NCI-H524 treated with DMSO at 0.1 percent for 48 hours (cell line): Measurements from ENCODE around the gene PLXNA2.

Source experiments
- DNase-seq: peaks from one replicate; lab custom pipeline; 2025; lab: John Stamatoyannopoulos, UW

The PLXNA2 gene

DNA sequence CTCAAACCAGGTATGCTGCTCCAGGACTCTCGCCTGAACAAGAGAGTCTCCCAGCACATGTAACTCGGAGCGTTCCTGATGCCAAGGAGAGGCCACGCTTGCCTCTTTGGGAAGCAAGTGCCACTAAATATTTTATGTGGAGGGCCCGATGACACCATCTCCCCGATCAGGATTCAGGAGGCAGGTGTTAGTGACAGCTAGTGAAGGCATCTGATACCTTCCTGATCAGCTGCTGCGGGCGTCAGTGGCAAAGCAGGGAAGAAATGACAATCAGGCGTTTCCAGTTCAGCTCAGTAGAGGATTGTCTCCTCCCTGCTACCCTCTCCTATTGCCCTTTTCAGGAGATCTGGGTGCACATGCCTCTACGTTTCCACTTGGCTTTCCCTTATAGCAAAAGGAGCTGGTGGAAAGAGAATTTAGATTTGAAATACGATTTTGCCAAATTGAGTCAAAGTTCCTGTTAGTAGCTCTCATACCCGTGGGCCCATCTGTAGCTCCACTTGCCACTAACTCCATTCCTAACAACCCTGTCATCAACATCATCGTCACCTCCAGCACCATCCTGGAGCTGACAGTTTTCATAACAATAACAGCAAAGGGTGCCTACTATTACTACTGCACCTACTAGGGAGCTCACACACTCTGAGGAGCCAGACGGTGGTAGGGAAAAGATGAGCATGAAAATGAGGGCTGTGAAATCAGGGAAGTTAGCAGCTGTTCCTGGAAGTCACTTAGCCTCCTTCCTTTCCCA lies 21.6 kb downstream of the PLXNA2 start:
- DNase-seq: no peak

DNA sequence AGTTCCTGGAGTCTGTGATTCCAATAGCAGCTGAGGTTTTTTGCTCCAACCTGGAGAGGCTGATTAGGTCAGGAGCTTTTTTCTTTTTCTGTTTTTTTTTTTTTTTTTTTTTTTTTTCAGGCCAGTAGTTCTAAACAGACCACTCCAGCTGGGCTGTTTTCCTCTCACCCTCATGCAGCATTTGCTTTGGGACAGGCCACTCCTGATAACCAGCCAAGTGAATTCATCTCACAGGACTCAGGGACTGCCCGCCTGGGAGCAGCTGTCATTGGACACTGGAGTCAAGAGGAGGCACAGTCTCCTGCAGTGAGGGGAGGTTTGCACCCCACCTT lies 22.9 kb downstream of the PLXNA2 start:
- DNase-seq: no peak

DNA sequence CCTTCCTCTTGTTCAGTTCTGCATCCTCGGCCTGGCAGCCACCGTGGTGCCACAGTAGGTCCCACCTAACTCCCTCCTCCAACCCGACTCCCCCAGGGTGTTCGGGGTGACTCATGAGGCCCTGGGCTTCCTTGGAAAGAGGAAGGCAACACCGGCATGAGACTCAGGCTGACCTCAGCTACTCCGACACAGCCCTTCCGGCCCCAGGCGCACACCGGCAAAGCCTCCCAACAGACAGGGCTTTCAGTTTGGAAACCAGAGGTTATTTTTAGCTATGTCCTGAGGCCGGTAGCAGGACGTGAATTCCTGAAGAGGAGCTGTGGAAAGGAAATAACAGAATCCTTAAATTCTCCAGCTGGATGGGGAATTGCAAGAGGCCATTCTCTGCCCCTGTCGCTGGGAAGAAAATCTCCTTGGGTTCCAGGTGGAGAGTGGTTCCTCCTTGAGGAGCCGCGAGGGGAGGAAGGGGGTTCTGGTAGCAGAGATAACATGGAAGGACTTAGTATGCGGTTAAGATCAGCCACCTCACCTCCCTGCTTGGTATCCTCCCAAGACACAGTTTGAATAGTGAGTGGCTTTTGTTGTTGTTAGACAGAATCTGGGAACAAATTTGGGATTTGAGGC lies 24.4 kb downstream of the PLXNA2 start:
- no peak for DNase-seq

DNA sequence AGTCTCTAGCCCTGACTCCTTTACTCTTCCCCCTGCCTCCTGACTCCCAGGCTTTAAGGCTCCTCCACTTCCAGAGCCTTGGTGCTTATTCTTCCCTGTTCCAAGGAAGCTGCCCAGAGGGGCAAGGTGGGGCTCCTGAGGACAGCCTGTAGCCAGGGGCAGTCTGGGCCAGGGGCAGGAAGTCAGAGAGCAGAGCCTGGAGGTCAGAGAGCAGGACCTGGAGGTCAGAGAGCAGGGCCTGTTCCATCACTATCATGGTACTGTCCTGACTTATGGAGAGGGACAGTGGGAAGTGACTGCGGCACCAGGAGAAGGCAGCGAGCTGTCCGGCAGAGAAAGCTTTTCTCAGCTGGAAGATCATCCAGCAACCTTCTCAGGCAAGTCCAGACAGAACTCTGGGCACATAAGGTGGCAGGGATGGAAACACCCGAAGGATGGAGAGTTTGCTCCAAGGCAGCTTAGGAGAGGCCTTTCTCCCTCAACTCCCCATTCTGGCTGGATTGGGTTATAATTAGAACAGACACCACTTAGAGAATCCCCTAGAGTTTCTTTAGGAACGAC lies 25.0 kb downstream of the PLXNA2 start:
- DNase-seq: no peak

DNA sequence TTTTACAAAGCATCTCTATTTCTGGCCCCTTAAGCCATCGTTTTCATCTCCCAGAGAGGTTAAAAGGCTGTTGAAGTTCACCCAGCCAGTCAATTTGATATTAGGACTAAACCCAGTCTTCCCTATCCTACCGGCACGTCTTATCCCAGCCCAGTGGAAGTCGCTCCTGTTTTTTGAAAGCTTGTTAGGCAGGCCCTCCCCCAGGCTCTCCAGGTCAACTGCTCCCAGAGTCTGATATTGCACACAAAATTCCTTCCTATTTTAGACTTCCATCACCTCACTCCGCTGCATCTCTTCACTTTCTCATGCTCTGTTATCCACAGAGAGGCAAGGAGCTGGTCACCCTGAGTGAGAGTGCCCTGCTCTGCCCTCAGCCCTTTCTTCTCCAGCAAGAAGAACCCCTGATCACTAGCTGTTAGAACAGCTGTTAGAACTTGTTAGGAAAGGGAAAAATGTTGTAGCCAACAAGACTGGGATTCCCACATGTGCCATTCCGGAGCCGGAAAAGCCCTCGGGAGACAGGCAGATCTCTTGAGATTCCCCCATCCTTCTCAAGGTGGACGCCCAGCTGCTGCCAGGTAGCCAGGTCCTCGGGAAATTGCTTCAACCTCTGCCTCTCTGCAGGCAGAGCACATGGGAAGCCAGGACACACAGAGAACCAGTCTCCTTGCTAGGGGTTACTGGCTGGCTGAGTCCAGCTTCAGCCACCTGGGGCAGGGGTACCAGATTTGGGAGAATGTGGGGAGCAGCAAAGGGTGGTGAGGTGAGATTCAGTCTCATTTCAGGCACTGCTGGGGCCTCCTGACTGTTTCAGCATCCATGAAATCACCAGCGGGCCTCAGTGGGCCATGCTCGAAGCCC lies 25.7 kb downstream of the PLXNA2 start:
- no peak for DNase-seq

DNA sequence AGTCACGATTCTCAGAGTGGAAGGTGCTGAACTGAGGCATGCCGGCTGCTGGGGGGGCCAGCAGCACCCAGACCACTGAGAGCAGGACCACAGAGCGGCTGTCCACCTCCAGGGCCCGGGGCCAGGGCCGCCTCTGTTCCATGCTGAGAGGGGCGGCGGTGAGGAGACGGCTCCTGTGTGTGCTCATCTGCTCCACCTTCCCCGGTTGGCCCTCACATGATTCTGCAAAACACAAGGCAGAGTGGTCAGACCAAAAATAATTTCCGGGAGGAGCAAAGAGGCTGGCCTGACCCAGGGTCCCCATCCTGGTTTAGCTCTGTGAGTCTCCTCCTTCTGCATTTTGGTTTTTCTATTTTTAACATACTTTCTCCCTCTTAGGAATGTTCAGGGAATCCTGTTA lies 26.4 kb downstream of the PLXNA2 start:
- DNase-seq: no peak

DNA sequence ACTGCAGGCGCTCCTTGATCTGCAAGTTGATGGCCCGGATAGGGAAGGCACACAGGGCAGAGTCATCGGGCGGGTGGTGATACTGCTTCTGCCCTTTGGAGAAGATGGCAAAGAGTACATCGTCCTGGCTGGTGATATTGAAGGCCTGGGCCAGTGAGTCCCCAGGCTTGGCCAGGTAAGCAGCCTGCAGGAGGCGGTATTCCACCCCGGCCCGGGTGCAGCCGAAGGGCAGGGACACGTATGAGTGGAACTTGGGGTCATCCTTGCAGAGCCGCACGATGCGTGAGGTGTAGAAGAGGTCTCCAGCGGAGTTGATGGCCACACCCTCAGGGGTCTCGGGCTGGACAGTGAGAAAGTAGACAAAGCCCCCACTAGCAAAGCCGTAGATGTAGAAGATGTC lies 27.4 kb downstream of the PLXNA2 start:
- no peak for DNase-seq

DNA sequence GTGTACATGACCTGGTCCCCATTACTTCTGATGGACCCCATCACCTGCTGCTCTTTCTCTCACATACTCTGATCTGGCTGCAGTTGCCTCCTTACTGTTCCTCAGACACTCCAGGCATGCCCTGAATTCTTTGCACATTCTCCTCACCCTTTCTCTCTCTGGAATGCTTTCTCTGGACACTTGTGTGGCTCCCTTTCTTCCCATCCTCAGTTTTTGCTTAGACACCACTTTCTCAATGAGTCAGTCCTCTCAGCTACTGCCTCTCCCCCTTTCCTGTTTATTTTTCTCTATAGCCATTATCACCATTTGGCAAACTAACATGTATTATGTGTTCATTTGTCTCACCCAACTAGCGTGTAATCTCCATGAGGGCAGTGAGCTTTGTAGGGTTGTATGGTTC lies 28.1 kb downstream of the PLXNA2 start:
- DNase-seq: no peak

DNA sequence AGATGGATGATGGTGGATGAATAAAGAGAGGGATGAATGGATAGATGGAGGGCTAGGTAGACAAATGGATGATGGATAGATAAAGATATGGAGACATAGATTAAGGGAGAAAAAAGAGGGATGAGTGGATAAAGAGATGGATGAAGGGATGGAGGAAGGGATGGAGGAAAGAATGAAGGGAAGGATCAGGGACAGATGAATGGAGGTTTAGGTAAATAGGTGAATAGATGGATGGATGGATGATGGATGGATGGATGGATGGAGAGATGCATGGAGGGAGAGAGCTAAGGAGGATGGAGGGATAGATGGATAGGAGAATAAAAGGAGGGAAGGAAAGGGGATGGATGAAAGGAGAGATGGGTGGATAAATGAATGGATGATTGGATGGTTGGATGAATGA lies 28.8 kb downstream of the PLXNA2 start:
- no peak for DNase-seq

DNA sequence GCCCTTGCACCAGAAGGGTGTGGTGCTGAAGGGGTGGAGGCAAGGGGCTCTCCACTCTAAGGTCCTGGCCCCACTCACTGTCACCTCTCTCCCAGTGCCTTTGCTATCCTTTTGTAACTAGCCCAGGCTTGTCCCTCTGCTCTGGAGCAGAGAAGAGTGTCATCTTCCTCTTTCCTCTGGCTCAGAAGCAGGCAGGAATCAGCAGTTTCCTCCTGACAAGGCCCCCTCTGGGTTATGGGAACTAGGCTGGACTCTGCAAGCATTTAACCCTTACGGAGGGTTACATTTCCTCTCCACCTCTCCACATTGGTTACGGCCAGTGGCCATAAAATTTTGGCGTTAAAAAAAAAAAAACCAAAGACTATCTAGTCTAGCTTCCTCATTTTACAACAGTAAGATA lies 30.4 kb downstream of the PLXNA2 start:
- no peak for DNase-seq

DNA sequence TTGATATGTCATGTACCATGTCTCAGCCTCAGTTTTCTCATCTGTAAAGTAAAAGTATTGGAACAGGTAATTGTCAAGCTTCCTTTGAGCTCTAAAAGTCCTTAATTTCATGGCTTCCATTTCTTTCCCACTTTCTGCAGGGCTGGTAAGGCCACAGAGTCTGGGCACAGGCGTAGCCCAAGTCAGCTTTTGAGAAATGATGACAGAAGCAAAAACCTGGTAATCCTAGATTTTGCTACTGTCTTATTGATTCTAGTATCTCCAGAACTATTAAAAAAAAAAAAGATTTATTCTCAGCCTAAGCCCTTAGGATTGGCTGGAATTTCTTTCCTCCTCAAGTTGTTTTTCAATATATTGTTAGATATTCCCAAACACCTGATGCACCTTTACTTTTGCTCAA lies 31.3 kb downstream of the PLXNA2 start:
- no peak for DNase-seq

DNA sequence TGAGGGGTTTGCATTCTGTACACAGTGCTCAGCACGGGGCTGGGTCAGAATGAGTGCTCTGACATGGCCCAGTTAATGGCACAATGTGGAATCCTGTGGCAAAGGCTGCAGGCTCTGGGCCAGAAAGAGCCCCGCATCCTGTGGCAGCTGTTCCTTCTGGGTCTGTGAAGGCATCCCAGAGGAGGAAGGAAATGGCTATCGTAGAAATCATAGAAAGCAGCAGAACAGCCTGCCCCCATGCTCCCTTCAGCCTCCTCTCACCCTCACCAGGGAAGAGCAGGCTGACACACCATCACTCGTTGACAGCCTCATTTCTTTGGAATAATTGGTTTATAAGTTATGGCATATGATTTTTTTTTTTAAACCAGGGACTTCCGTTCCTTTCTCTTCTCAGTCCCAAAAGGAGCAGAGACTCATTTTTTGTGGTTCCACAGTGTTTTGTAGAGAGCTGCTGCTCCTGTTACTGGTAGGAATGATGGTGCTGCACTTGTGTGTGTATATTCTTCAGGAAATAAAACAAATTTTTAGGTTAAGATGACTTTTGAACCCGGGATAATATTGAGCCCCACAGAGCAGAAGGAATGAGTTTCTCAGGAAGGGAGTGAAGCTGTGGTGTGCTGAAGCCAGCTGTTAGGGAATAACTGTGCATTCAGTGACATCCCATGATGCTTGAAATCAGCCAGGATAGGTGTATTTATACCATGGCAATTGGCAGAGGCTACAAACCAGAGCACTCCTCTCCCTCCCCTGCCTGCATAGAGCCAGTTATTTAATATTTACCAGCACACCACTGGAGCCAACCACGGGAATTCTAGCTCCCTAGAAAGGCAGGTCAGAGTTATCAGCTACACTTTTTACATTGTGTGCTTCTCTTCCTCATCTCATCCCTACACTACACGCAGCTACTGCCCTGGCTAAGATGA lies 32.0 kb downstream of the PLXNA2 start:
- no peak for DNase-seq

DNA sequence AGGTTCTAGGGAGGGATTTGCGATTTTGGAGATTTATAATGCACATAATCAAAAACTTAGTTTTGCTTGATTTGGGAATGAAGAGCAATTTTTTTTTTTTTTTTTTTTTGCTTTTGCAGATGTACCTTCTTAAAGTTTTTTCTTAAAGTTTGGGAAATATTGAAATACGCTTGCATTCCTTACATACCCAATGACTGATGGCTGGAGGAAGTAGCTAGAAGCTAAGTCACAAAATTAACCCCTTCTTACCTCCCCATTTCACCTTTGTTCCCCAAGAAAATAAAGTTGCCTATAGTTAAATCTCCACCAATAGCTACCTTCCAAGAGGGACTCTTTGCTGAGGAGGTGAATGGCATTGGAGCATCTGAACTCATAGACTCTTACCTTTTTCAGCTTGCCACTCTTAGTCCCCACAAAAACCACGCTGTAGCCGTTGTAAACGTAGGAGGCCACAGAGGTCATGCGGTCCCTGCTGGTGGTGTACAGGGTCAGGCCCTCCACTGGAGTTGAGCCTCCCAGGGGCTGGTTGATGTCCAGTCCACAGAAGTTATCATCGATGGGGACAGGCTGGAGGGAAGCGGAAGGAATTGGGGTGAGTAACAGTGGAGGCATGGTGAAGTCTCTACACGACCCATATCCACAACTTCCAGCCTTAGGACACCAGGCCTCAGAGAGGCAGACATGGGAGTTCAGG lies 34.1 kb downstream of the PLXNA2 start:
- DNase-seq: no peak

DNA sequence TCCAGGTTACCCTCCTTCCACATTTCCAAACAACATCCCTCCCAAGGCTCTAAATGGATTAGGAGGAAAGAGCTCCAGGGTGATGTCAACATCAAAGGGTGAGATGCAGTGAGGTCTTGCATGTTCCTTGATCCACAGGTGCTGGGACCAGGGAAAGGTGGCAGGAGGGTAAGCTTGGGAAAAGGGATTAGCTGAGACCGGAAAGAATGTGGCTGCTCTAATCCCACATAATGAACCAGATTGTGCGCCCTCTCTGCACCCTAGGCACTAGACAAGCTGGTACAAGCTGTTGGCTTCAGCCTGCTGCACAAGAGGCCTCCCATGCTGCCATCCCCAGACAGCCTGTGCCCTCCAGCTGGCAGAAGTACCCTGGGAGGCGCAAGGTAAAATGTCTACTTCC lies 34.9 kb downstream of the PLXNA2 start:
- DNase-seq: peak; percentile 88

DNA sequence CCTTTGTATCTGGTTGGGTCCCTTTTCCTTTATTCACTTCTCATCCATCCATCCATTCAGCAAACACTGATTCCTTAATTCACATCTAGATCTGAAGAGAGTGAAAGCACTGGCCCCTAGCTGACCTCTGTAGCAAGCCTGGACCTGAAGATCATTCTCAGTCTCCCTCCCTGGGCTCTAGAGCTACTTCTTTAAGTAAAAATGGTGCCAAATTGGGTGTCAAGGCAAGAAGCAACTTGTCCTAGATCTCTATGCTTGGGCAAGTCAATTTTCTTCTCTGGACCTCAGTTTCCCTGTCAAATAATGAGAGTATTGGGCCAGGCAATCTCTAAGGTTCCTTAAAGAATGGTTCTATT lies 36.1 kb downstream of the PLXNA2 start:
- DNase-seq: no peak

DNA sequence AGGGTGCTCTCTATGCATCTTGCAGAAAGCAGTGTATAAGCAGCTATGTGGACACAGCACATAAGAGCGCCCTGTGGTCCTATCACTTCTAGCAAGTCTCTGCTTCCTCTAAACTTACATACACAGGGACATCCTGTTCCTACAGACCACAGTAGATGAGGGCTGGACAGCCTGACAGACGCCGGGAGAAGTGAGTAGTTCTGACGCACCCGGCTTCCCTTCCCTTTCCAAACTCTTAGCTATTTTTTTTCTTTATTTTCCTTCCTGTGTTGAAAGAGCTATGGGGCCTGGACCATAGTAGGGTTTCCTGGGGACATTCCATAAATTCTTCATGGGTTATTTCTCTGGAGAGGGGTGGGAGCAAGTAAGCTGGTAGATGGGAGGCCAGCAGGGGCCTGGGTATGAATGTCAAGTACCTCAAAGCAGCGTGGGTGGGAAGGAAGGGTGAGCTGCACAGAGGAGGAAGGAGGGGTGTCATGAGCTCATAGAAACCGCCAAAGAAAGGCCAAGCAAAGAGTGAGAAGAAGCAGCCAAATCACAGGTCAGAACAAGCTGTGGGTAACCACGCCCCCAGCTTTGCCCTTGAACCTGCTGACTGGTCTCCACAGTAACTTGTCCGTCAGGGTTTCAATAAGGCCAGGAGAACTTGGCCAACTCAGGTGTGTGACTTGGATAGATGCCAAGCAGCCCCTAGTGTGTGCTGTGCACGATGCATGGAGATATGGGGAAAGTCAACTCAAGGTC lies 36.6 kb downstream of the PLXNA2 start:
- no peak for DNase-seq

DNA sequence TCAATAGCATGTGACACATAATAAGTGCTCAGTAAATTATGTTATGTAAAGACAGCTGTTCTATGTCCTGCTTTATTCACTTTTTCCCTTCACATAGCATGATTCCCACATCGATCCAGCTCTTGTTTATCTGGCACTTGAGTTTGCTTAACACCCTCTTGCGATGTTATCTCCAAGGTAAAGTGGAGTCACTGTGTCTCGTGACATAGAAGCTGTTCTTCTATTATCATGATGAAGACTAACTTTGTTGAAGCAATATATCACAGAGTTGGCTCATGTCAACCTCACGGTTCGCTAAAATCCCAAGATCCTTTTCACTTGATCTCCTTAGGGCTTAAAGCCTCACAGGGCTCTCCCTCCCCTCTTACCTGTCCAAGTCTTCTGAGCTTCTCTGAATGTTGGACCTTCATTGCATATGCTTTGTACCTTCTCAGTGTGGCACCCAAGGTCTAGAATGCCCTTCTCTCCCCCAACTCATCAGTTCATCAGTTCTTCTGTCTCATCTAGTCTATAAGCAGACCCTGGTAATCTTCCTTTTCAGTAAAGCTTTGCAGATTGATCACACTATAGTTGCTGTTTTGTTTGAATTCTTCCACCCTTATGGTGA lies 38.0 kb downstream of the PLXNA2 start:
- no peak for DNase-seq

DNA sequence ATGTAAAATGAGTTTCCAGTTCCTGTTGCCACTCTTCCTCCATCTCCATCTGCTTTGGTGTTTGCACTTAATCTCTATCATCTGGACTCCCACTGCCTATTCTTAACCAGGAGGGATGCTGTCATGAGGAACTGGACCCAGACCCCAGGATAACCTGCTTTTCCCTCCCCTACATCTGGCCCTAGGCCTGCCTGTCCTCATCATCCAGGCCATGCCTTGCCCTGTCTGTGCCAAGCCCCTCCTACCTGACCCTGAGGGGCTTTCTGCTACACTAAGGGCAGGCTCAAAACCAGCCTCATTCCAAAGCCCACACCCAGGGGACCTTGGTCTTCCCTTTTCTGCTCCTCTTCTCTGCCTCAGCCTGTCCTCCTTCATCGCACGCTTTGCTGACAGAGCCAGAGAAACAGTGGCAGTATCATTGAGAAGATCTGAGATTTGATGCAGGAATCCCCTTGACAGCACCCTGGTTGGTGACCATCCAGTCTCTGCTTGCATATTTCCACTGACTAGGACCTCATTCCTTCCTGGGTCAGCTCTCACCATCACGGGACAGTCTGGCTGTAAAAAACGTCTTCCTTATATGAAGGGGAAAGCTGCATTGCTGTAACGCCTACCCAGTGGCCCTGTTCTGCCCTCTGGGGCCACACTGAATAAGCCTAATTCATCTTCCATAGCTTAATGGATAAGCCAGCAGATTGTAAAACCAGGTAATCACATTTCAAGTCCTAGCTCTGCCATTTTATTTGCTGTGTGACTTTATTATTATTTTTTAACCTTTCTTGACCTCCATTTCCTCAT lies 38.8 kb downstream of the PLXNA2 start:
- no peak for DNase-seq

DNA sequence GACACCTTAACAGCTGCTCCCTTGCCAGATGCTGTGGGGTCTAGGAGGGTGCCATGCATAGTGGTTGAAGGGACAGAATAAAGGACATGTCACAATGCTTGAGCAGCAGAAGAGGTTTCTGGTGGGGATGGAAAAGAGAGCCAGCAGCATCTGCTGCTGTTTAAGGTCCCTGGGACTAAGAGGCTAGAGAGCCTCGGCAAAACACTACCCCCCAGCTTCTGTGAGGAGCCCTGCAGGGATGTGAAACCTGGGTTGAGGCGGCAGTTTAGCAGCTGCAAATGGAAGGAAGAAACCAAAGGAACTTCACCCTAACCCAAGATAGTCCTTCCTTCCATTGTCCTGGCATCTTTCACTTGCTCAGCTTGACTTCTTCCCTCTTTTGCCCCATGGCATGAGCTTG lies 39.4 kb downstream of the PLXNA2 start:
- DNase-seq: no peak
